GM19463 (cell line): ENCODE results near the gene ZNF831.

Source experiments
- ATAC-seq: cut with Tn5 transposase; IDR thresholded peaks from one replicate; pipeline ENCODE4 v1.9.1; 2021; ENCODE audit warnings: mild to moderate bottlenecking, moderate library complexity; ENCODE audit not compliant: unreplicated experiment

Gene ZNF831

DNA sequence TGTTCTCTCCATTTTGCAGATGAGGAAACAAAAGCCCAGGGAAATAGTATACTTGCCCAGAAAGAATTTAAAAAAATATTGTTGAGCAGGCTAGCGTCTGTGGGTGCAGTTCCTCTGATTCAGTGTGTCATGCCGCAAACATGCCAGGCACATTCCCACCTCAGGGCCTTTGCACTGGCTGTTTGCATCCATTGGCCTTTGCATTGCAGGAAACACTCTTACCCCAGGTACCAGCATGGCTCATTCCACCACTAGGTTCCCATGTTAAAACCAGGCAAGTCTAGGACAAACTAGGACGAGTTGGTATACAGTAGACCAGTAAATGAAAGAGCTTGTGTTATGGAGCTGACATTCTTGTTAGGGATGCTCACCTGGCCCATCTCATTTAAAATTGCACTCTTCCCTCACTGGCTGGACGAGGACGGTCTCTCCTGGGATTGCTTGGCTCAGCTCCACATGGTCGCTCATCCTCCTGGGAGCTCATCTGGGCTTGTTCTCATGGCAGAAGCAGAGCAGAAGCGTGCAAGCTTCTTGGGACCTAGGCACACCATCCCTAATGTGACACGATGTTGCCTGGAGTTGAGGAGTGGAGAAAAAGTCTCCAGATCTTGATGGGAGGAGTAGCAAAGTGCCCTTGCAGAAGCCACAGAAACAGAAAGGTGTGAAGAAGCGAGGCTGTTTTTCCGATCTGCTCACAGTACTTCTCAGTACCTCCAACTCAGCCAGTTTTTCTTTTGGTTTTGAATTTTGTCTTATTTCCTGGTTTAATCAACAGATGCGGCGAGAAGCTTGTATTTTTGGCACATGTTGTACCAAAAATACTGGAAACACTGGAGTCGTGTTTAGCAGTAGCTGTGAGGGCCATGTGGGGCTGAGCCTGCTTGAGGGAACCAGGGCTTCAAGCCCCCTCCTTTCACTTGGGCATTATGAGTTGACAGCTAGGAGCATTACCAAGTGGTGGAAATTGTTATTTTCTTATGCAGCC is 13.9 kb downstream of the ZNF831 start:
- ATAC-seq = no peak

- ATAC-seq = no peak
Observed at GRCh38 chr20:59178983-59179595, 15.5 kb downstream of the ZNF831 start.

- ATAC-seq = no peak
Observed at GRCh38 chr20:59179988-59180387, 16.4 kb downstream of the ZNF831 start.

DNA sequence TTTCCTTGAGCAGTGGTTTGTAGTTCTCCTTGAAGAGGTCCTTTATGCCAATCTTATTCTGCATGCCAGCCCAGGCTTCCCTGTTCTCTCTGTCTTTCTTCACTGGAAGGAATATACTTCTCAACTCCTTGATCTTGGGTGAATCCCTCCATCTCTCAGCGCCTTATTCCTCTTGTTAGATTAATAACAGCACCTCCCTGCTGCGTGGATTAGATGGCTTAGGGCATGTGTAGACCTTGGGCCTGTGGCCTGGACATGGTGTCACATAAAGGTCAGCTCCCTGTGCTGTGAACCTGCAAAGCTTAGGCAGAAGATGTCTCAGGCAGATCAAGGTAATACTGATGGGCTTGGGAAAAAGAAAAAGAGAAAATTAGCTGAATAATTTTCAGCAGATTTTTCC is 18.3 kb downstream of the ZNF831 start:
- ATAC-seq = no peak

DNA sequence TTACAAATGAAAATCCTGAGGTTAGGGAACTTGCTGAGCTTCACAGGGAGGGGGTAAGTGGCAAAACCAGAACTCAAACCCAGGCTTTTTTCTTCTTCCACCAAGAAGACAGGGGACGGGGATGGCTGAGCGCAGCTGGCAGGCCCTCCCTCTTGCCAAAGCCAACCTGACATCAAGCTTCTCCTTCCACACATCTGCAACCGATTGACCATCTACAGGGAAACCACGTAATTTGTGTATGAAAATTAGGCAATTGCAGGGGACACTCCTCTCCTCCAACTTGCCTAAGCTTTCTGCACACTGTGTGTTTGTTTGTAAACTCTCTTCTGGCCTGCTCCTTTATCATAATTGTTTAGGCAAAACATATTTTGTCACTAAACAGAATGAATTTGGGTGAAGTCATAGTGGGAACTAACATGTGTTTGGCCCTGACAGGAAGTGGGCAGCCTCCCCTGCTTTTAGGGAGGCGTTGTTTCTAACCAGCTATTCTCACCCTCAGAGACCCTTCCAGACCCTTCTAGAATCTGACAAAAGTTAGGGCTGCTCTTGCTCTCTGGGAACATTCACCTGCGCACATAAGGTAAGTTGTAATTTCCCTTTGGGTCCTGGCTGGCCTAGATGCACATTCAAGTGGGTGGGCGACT is 18.9 kb downstream of the ZNF831 start:
- ATAC-seq = no peak

DNA sequence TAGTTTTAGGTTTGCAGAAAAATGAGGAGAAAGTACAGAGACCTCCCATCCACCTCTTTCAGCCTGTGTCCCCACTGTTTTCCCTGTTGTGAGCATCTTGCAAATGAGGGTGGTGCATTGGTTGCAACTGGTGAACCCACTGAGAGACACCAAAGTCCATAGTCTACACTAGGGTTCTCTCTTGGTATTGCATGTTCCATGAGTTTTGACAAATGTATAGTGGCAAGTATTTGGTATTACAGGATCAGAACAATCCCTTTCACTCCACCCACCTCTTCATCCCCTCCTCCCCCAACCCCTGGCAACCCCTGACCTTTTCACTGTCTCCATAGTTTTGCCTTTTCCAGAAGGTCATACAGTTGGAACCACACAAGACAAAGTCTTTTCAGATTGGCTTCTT is 20.1 kb downstream of the ZNF831 start:
- ATAC-seq = no peak

DNA sequence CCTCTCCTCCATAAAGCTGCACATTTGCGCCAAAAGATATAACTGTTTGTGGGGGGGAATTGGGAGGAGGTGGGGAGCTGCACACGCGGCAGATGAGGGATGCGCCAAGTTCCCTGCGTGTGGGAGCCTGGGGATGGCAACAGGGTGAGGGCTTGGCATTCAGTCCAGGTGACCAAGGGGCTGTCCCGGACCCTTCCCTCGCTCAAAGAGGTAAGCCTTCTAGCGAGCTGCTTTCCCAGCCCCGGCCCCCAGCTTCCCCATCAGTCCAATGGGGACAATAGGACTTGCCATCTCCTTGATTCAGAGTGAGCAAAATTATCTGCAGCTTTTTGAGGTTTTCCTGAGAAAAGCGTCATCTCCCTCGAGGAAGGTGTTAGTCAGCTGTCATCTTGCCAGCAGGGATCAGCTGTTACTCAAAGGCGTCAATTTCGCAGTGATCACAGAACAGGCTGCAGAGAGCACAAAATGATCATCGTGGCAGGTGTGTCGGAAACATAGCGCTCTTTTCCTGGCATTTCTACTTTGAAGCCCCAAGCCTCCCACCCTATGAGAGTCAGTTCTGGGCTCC is 21.3 kb downstream of the ZNF831 start:
- ATAC-seq = no peak

- ATAC-seq = no peak
Observed at GRCh38 chr20:59185809-59186208, 22.2 kb downstream of the ZNF831 start.

DNA sequence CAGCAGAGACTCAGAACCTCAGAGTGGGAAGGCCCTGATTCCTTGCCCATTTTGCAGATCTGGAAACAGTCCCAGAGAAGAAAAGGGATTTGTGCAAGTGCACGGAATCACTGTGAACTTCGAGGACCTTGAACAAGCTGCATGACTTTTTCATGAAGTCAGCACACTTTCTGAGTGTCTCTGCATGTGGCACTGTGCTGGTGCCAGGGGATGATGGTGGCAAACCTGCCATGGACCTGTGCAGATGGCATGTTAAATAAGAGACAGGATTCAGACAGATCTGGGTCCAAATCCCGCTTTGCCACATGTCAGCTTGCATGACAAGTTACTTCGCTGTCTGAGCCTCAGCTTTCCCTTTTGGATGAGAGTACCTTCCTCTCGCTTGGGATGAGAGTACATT is 26.8 kb downstream of the ZNF831 start:
- no peak for ATAC-seq

- no peak for ATAC-seq
Observed at GRCh38 chr20:59191036-59191755, 27.6 kb downstream of the ZNF831 start.

GRCh38 chr20:59191756-59192532 is 28.3 kb downstream of the ZNF831 start:
- no peak for ATAC-seq

- ATAC-seq = no peak
Observed at GRCh38 chr20:59192533-59192896, 28.9 kb downstream of the ZNF831 start.

GRCh38 chr20:59193325-59193724 is 29.7 kb downstream of the ZNF831 start:
- ATAC-seq = no peak

- ATAC-seq = no peak
Observed at GRCh38 chr20:59194023-59194935, 30.7 kb downstream of the ZNF831 start.

DNA sequence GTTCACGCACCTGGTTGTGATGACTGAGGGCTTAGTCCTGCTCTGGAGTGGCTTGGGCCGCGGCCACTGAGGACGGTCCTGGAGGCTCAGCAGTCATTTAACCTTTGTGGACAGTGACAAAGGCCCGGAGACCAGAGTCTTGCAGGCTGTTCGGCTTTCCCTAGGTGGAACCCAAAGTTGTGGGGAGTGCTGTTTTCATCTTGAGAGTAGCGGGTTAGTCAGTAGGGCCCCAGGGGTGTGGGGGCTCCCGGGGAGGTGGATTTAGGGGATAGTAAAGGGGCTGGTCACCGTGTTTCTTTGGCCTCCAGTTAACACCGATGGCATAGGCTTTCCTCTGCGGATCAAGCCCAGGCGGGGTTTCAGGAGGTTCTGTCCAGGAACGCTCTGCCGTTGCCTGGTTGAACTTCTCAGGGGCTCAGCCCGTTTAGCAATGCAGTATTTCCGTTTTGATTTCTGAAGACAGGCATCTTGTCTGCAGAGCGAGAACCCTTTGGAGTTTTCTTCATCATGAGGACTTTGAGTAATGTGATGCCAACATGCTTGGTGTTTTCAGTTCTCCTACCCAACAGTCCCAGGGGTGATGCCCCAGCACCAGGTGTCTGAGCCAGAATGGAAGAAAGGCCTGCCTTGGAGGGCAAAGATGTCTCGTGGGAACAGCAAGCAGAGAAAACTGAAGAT is 31.8 kb downstream of the ZNF831 start:
- ATAC-seq = no peak

GRCh38 chr20:59204165-59204894 is 40.7 kb downstream of the ZNF831 start:
- no peak for ATAC-seq

- ATAC-seq = no peak
Observed at GRCh38 chr20:59205044-59205443, 41.4 kb downstream of the ZNF831 start.

- no peak for ATAC-seq
Observed at GRCh38 chr20:59207235-59207634, 43.6 kb downstream of the ZNF831 start.
